LNCAP (cell line): ENCODE results near the gene METTL26.

Source experiments
- CTCF ChIP-seq: fragments of 450-650 bp; IDR thresholded peaks from 2 replicates; pipeline ENCODE4 v1.5.1; 2017; ENCODE audit warnings: mild to moderate bottlenecking

Gene METTL26

GRCh38 chr16:680967-681745 is 45.1 kb upstream of the METTL26 start:
- peak; percentile 30; the same call in 1 of the 2 replicates for TF ChIP-seq CTCF

GRCh38 chr16:680625-680945 is 44.5 kb upstream of the METTL26 start:
- TF ChIP-seq CTCF = no peak

GRCh38 chr16:679814-680624 is 43.9 kb upstream of the METTL26 start, which contains the start of gene STUB1:
STUB1 (plus strand) TSS chr16:680410; CDS start chr16:680526, 116 bp downstream.
- no peak for TF ChIP-seq CTCF

GRCh38 chr16:678858-679813 is 43.0 kb upstream of the METTL26 start:
- TF ChIP-seq CTCF = no peak

- TF ChIP-seq CTCF = no peak
These were observed 42.2 kb upstream of the METTL26 start for GRCh38 chr16:678209-678857.

GRCh38 chr16:677316-678190 is 41.4 kb upstream of the METTL26 start:
- TF ChIP-seq CTCF = no peak
